SK-N-SH (cell line): Measurements from ENCODE around the gene ATOSA. TPM values are rescaled to one million over a fixed set of nuclear protein-coding genes. Genes with fewer than 3 reads are reported as not detected.

Experiments
- CTCF ChIA-PET: fragments of 300-600, 350-600 bp; formaldehyde crosslinking; extraction: SDS; loops from one replicate; lab custom pipeline; 2021; lab: Yijun Ruan, JAX
- POLR2A ChIA-PET: fragments of 350-600 bp; sonication (Branson Sonifier 250); formaldehyde crosslinking; extraction: SDS; loops from one replicate; lab custom pipeline; 2020; ENCODE audit warnings: antibody characterized with exemption, inconsistent platforms; lab: Yijun Ruan, JAX
- DNase-seq: peaks from one replicate; pipeline ENCODE4 v3.0.0; 2012
- H2AFZ ChIP-seq: fragments of 200-600 bp; sonication (generic); 2 replicates; pipeline ENCODE4 v1.8.1; 2016; ENCODE audit warnings: antibody characterized with exemption, mild to moderate bottlenecking, low read depth
- H3F3A ChIP-seq: fragments of 200-600 bp; sonication (generic); replicated peaks from 2 replicates; pipeline ENCODE3; 2016; ENCODE audit warnings: antibody characterized with exemption, mild to moderate bottlenecking; ENCODE audit not compliant: insufficient read depth
- H3K27ac ChIP-seq, 2 experiments: fragments of 200-500 bp in 1 of 2; fragments of 200-600 bp in 1 of 2; sonication (Bioruptor generic) in 1 of 2; sonication (generic), shearing (Covaris generic) in 1 of 2; 2 replicates each; pipeline versions ENCODE4 v1.5.1 to v1.6.1; 2014 to 2016; ENCODE audit warnings: low read depth in 2 of 2, inconsistent platforms in 1 of 2, low read length in 1 of 2, mild to moderate bottlenecking in 1 of 2, mixed read lengths in 1 of 2
- H3K27me3 ChIP-seq: fragments of 200-600 bp; sonication (generic), shearing (Covaris generic); 2 replicates; pipeline ENCODE4 v1.6.1; 2016; ENCODE audit warnings: mixed run types; ENCODE audit not compliant: insufficient read depth
- H3K36me3 ChIP-seq, 2 experiments: fragments of 200-500 bp in 1 of 2; fragments of 200-600 bp in 1 of 2; sonication (Bioruptor generic) in 1 of 2; sonication (generic) in 1 of 2; replicated peaks in 1 of 2; 2 replicates each; pipeline versions ENCODE3 to v1.5.1; 2014 to 2016; ENCODE audit warnings: low read length in 1 of 2, mild to moderate bottlenecking in 1 of 2; ENCODE audit not compliant: insufficient read depth in 2 of 2, control insufficient read depth in 1 of 2
- H3K4me1 ChIP-seq, 2 experiments: fragments of 200-500 bp in 1 of 2; fragments of 200-600 bp in 1 of 2; sonication (Bioruptor generic) in 1 of 2; sonication (generic), shearing (Covaris generic) in 1 of 2; 2 replicates each; pipeline versions ENCODE4 v1.5.1 to v1.6.1; 2014 to 2016; ENCODE audit warnings: low read depth in 1 of 2, low read length in 1 of 2, mixed run types in 1 of 2; ENCODE audit not compliant: insufficient read depth in 2 of 2, control insufficient read depth in 1 of 2
- H3K4me2 ChIP-seq: fragments of 200-600 bp; sonication (generic), shearing (Covaris generic); 2 replicates; pipeline ENCODE4 v1.6.1; 2017; ENCODE audit warnings: mixed run types
- H3K4me3 ChIP-seq, 2 experiments: fragments of 200-500 bp in 1 of 2; fragments of 200-600 bp in 1 of 2; sonication (Bioruptor generic) in 1 of 2; sonication (generic), shearing (Covaris generic) in 1 of 2; 2 replicates each; pipeline versions ENCODE4 v1.5.1 to v1.8.1; 2014 to 2016; ENCODE audit warnings: low read depth in 2 of 2, inconsistent platforms in 1 of 2, low read length in 1 of 2, mild to moderate bottlenecking in 1 of 2, mixed read lengths in 1 of 2, moderate library complexity in 1 of 2
- H3K79me2 ChIP-seq: fragments of 200-600 bp; sonication (generic); 2 replicates; pipeline ENCODE4 v1.8.1; 2017; ENCODE audit warnings: mild to moderate bottlenecking; ENCODE audit not compliant: insufficient read depth
- H3K9ac ChIP-seq: fragments of 200-600 bp; sonication (generic); 2 replicates; pipeline ENCODE4 v1.6.1; 2017; ENCODE audit warnings: mixed run types
- H3K9me2 ChIP-seq: fragments of 200-600 bp; sonication (generic); 2 replicates; pipeline ENCODE4 v1.6.1; 2017; ENCODE audit warnings: mixed run types
- H3K9me3 ChIP-seq: fragments of 200-600 bp; sonication (generic); 2 replicates; pipeline ENCODE4 v1.6.1; 2017; ENCODE audit warnings: mixed run types, mild to moderate bottlenecking, moderate library complexity
- H4K20me1 ChIP-seq: fragments of 200-600 bp; sonication (generic); 2 replicates; pipeline ENCODE4 v1.6.1; 2017; ENCODE audit warnings: mild to moderate bottlenecking, mixed run types; ENCODE audit not compliant: insufficient read depth
- CHD2 ChIP-seq: fragments of 150-350 bp; IDR thresholded peaks from 2 replicates; pipeline ENCODE4 v1.6.1; 2018; ENCODE audit warnings: low read length; ENCODE audit not compliant: partially characterized antibody
- ELF1 ChIP-seq: IDR thresholded peaks from 2 replicates; pipeline ENCODE4 v1.4.0; 2012
- EZH2phosphoT487 ChIP-seq: fragments of 200-600 bp; sonication (generic); IDR thresholded peaks from 2 replicates; pipeline ENCODE4 v1.6.1; 2017; ENCODE audit warnings: low read depth, mixed run types, mild to moderate bottlenecking, antibody characterized with exemption, moderate library complexity, borderline replicate concordance
- FOXM1 ChIP-seq: IDR thresholded peaks from 2 replicates; pipeline ENCODE4 v1.4.0; 2012; ENCODE audit warnings: low read depth, mild to moderate bottlenecking
- GATA2 ChIP-seq: sonication (generic); formaldehyde crosslinking; IDR thresholded peaks from 2 replicates; pipeline ENCODE4 v1.5.0; 2020; ENCODE audit warnings: mild to moderate bottlenecking, missing genetic modification reagents
- JUND ChIP-seq: IDR thresholded peaks from 2 replicates; pipeline ENCODE4 v1.4.0; 2012
- MEF2A ChIP-seq: IDR thresholded peaks from 2 replicates; pipeline ENCODE4 v1.4.0; 2012; ENCODE audit warnings: low read depth, borderline replicate concordance
- POLR2AphosphoS5 ChIP-seq: IDR thresholded peaks from 2 replicates; pipeline ENCODE4 v1.6.1; 2012; ENCODE audit warnings: low read depth, low read length
- RCOR1 ChIP-seq: fragments of 150-350 bp; IDR thresholded peaks from 2 replicates; pipeline ENCODE4 v1.6.1; 2017; ENCODE audit warnings: antibody characterized with exemption, low read length
- RXRA ChIP-seq: IDR thresholded peaks from 2 replicates; pipeline ENCODE4 v1.4.0; 2012; ENCODE audit warnings: low read depth, mild to moderate bottlenecking, borderline replicate concordance
- SIN3A ChIP-seq: IDR thresholded peaks from 2 replicates; pipeline ENCODE4 v1.6.1; 2012; ENCODE audit warnings: low read depth, mild to moderate bottlenecking, low read length, moderate library complexity, borderline replicate concordance
- YY1 ChIP-seq: IDR thresholded peaks from 2 replicates; pipeline ENCODE4 v1.4.0; 2012; ENCODE audit warnings: low read depth, mild to moderate bottlenecking
- WGBS: methylation state at CpG from one replicate; pipeline ENCODE4 v1.1.6; 2017; ENCODE audit warnings: low lambda C conversion rate; 5-methylcytosine and 5-hydroxymethylcytosine counted together
- polyA plus RNA-seq, 3 experiments: library from polyadenylated mRNA; depleted of rRNA; stranded (reverse); fragments of >200 nt; gene quantifications; 2 replicates each; pipeline ENCODE4 v1.2.3, GENCODE V29; 2012
- TF ChIP-seq, protein P1 (sequence below): IDR thresholded peaks from 2 replicates; pipeline ENCODE4 v1.4.0; 2012; ENCODE audit warnings: low read depth, borderline replicate concordance
- TF ChIP-seq, protein P2 (sequence below): fragments of 200-600 bp; sonication (generic); IDR thresholded peaks from 2 replicates; pipeline ENCODE4 v1.6.1; 2017; ENCODE audit warnings: antibody characterized with exemption, mild to moderate bottlenecking, moderate library complexity
- TF ChIP-seq, protein P3 (sequence below): fragments of 150-350 bp; IDR thresholded peaks from 2 replicates; pipeline ENCODE4 v1.6.1; 2016; ENCODE audit warnings: mild to moderate bottlenecking, low read depth, low read length
- TF ChIP-seq, protein P4 (sequence below): IDR thresholded peaks from 2 replicates; pipeline ENCODE4 v1.4.0; 2012; ENCODE audit warnings: low read depth
- TF ChIP-seq, protein P5 (sequence below): fragments of 150-350 bp; IDR thresholded peaks from 2 replicates; pipeline ENCODE4 v1.6.1; 2017; ENCODE audit warnings: antibody characterized with exemption, low read length, low read depth, borderline replicate concordance
- TF ChIP-seq, protein P6 (sequence below): IDR thresholded peaks from 2 replicates; pipeline ENCODE4 v1.4.0; 2012; ENCODE audit warnings: low read depth, borderline replicate concordance

Gene ATOSA
- polyA plus RNA-seq, 1 of the 3 experiments (the other 2 are of a cell fraction): 7.4 TPM

DNA sequence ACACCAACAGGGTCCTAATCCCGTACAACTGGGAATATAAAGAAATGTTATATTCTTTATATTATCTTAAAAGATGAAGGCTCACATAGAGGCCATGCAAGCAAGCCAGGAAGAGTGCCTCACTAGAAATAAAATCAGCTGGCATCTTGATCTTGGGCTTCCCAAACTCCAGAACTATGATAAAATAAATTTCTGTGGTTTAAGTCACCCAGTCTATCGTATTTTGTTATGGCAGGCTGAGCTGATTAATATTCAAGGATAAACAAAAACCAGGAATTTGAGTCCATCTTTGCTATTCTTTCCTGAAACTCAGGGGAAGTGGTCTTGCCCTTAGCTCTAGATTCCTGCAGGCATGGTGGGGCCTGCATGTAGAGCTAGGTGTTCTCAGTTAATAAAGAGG lies 42.7 kb downstream of the ATOSA start:
- H3K79me2 ChIP-seq: no peaks in the 10 kb centered on the region
- no peak for DNase-seq
- H3K4me1 ChIP-seq: no peaks in the 10 kb centered on the region; a peak in 1 of 4 replicates
- no peak overlapping the region for H2AFZ ChIP-seq
- H3F3A ChIP-seq: no peaks in the 10 kb centered on the region
- H3K4me3 ChIP-seq: no peak overlapping the region
- no peaks in the 10 kb centered on the region for H3K9me2 ChIP-seq
- H3K9me3 ChIP-seq: 0 out of 2 replicates have a peak, but pooled peaks cover 2% of the 10 kb centered on the region
- ChIA-PET POLR2A (no interaction called here), CTCF (no interaction called here)
- H3K36me3 ChIP-seq: peaks cover 0 to 11% of the 10 kb centered on the region in 2 experiments
- no peaks in the 10 kb centered on the region for H4K20me1 ChIP-seq
- no peak overlapping the region for H3K27ac ChIP-seq
- 92% methylated on average over 2 of the region's 2 CpGs for WGBS
- no peaks in the 10 kb centered on the region for H3K27me3 ChIP-seq
- no peak overlapping the region for H3K9ac ChIP-seq
- H3K4me2 ChIP-seq: no peak overlapping the region
- TF ChIP-seq EZH2phosphoT487: no peak
- no peak for TF ChIP-seq RCOR1
- TF ChIP-seq SIN3A: no peak

DNA sequence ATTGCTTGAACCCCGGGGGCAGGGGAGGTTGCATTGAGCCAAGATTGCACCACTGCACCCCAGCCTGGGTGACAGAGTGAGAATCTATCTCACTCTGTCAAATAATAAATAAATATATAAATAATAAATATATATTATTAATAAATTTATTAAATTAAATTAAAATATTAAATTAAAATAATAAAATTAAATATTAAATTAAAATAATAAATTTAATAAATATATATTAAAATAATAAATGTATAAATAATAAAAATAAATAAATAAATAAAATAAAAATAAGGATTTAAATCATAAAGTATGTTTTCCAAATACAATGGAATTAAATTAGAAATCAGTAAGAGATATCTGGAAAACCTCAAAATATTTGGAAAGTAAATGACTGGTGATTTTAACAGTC lies 43.3 kb downstream of the ATOSA start:
- H3K27ac ChIP-seq: no peak overlapping the region
- H3F3A ChIP-seq: no peaks in the 10 kb centered on the region
- DNase-seq: no peak
- no peaks in the 10 kb centered on the region for H4K20me1 ChIP-seq
- ChIA-PET CTCF (no interaction called here), POLR2A (no interaction called here)
- H3K9ac ChIP-seq: no peak overlapping the region
- H3K27me3 ChIP-seq: no peaks in the 10 kb centered on the region
- 90% methylated on average over 1 of the region's 1 CpG for WGBS
- peaks cover 0 to 7% of the 10 kb centered on the region in 2 experiments for H3K36me3 ChIP-seq
- H3K9me2 ChIP-seq: no peaks in the 10 kb centered on the region
- no peaks in the 10 kb centered on the region for H3K4me1 ChIP-seq
- no peak overlapping the region for H3K4me2 ChIP-seq
- no peaks in the 10 kb centered on the region for H3K79me2 ChIP-seq
- TF ChIP-seq, protein P1, sequence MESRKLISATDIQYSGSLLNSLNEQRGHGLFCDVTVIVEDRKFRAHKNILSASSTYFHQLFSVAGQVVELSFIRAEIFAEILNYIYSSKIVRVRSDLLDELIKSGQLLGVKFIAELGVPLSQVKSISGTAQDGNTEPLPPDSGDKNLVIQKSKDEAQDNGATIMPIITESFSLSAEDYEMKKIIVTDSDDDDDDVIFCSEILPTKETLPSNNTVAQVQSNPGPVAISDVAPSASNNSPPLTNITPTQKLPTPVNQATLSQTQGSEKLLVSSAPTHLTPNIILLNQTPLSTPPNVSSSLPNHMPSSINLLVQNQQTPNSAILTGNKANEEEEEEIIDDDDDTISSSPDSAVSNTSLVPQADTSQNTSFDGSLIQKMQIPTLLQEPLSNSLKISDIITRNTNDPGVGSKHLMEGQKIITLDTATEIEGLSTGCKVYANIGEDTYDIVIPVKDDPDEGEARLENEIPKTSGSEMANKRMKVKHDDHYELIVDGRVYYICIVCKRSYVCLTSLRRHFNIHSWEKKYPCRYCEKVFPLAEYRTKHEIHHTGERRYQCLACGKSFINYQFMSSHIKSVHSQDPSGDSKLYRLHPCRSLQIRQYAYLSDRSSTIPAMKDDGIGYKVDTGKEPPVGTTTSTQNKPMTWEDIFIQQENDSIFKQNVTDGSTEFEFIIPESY: no peak
- TF ChIP-seq, protein P2, sequence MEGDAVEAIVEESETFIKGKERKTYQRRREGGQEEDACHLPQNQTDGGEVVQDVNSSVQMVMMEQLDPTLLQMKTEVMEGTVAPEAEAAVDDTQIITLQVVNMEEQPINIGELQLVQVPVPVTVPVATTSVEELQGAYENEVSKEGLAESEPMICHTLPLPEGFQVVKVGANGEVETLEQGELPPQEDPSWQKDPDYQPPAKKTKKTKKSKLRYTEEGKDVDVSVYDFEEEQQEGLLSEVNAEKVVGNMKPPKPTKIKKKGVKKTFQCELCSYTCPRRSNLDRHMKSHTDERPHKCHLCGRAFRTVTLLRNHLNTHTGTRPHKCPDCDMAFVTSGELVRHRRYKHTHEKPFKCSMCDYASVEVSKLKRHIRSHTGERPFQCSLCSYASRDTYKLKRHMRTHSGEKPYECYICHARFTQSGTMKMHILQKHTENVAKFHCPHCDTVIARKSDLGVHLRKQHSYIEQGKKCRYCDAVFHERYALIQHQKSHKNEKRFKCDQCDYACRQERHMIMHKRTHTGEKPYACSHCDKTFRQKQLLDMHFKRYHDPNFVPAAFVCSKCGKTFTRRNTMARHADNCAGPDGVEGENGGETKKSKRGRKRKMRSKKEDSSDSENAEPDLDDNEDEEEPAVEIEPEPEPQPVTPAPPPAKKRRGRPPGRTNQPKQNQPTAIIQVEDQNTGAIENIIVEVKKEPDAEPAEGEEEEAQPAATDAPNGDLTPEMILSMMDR: no peak
- TF ChIP-seq, protein P3, sequence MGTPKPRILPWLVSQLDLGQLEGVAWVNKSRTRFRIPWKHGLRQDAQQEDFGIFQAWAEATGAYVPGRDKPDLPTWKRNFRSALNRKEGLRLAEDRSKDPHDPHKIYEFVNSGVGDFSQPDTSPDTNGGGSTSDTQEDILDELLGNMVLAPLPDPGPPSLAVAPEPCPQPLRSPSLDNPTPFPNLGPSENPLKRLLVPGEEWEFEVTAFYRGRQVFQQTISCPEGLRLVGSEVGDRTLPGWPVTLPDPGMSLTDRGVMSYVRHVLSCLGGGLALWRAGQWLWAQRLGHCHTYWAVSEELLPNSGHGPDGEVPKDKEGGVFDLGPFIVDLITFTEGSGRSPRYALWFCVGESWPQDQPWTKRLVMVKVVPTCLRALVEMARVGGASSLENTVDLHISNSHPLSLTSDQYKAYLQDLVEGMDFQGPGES: no peak
- no peak for TF ChIP-seq MEF2A
- no peak for TF ChIP-seq RXRA
- no peak for TF ChIP-seq FOXM1
- no peak for TF ChIP-seq GATA2 (CRISPR knock-in tag)
- TF ChIP-seq ELF1: no peak
- TF ChIP-seq, protein P4, sequence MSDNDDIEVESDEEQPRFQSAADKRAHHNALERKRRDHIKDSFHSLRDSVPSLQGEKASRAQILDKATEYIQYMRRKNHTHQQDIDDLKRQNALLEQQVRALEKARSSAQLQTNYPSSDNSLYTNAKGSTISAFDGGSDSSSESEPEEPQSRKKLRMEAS: no peak
- TF ChIP-seq JUND: no peak
- TF ChIP-seq SIN3A: no peak
- TF ChIP-seq CHD2: no peak
- no peak for TF ChIP-seq POLR2AphosphoS5
- TF ChIP-seq, protein P5, sequence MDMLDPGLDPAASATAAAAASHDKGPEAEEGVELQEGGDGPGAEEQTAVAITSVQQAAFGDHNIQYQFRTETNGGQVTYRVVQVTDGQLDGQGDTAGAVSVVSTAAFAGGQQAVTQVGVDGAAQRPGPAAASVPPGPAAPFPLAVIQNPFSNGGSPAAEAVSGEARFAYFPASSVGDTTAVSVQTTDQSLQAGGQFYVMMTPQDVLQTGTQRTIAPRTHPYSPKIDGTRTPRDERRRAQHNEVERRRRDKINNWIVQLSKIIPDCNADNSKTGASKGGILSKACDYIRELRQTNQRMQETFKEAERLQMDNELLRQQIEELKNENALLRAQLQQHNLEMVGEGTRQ: no peak
- TF ChIP-seq, protein P6, sequence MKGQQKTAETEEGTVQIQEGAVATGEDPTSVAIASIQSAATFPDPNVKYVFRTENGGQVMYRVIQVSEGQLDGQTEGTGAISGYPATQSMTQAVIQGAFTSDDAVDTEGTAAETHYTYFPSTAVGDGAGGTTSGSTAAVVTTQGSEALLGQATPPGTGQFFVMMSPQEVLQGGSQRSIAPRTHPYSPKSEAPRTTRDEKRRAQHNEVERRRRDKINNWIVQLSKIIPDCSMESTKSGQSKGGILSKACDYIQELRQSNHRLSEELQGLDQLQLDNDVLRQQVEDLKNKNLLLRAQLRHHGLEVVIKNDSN: no peak
- TF ChIP-seq EZH2phosphoT487: no peak
- TF ChIP-seq YY1: no peak
- TF ChIP-seq, all 33 proteins: peak for 0
- H3K9me3 ChIP-seq: 0 out of 2 replicates have a peak, but pooled peaks cover 2% of the 10 kb centered on the region
- H3K4me3 ChIP-seq: no peak overlapping the region
- H2AFZ ChIP-seq: no peak overlapping the region
